Measurements from ENCODE around the gene MYBPH.

The MYBPH gene

GRCh38 chr1:203150511-203151297 lies 24.9 kb downstream of the MYBPH start:
- peaks cover 15% of the 10 kb centered on the region for H3K4me1 ChIP-seq (ENCODE audit: control insufficient read depth, insufficient read depth, low read length)

GRCh38 chr1:203149188-203149840 lies 26.3 kb downstream of the MYBPH start:
- no peak for DNase-seq (ENCODE audit: low read depth)
- H3K4me1 ChIP-seq (ENCODE audit: control insufficient read depth, insufficient read depth, low read length), result peaks cover 10% of the 10 kb centered on the region

More at GRCh38 chr1:203150511-203151297, 24.9 kb downstream of the MYBPH start:
- Histone ChIP-seq H3K9ac (ENCODE audit: low read length) (no peak overlapping the region), H3K36me3 (ENCODE audit: control insufficient read depth, insufficient read depth, low read length, severe bottlenecking) (no peaks in the 10 kb centered on the region), H3K9me3 (ENCODE audit: control insufficient read depth, low read length) (no peaks in the 10 kb centered on the region), H3K4me3 (ENCODE audit: low read length) (no peak overlapping the region), H3K27me3 (replicated peaks; ENCODE audit: control insufficient read depth, insufficient read depth, low read length) (no peaks in the 10 kb centered on the region)
- DNase-seq (ENCODE audit: low read depth), result no peak

GRCh38 chr1:203148579-203148978 lies 27.0 kb downstream of the MYBPH start:
- no peak overlapping the region for H3K9ac ChIP-seq (ENCODE audit: low read length)
- no peaks in the 10 kb centered on the region for H3K36me3 ChIP-seq (ENCODE audit: control insufficient read depth, insufficient read depth, low read length, severe bottlenecking)
- H3K27me3 ChIP-seq (replicated peaks; ENCODE audit: control insufficient read depth, insufficient read depth, low read length), result no peaks in the 10 kb centered on the region
- no peak overlapping the region for H3K4me3 ChIP-seq (ENCODE audit: low read length)
- no peak for DNase-seq (ENCODE audit: low read depth)
- H3K9me3 ChIP-seq (ENCODE audit: control insufficient read depth, low read length), result no peaks in the 10 kb centered on the region
- peaks cover 3% of the 10 kb centered on the region for H3K4me1 ChIP-seq (ENCODE audit: control insufficient read depth, insufficient read depth, low read length)

More at GRCh38 chr1:203149188-203149840, 26.3 kb downstream of the MYBPH start:
- no peaks in the 10 kb centered on the region for H3K27me3 ChIP-seq (replicated peaks; ENCODE audit: control insufficient read depth, insufficient read depth, low read length)
- no peak overlapping the region for H3K9ac ChIP-seq (ENCODE audit: low read length)
- no peak overlapping the region for H3K4me3 ChIP-seq (ENCODE audit: low read length)
- no peaks in the 10 kb centered on the region for H3K36me3 ChIP-seq (ENCODE audit: control insufficient read depth, insufficient read depth, low read length, severe bottlenecking)
- no peaks in the 10 kb centered on the region for H3K9me3 ChIP-seq (ENCODE audit: control insufficient read depth, low read length)

- Histone ChIP-seq H3K9me3 (ENCODE audit: control insufficient read depth, low read length) (no peaks in the 10 kb centered on the region), H3K4me3 (ENCODE audit: low read length) (no peak overlapping the region), H3K27me3 (replicated peaks; ENCODE audit: control insufficient read depth, insufficient read depth, low read length) (no peaks in the 10 kb centered on the region), H3K4me1 (ENCODE audit: control insufficient read depth, insufficient read depth, low read length) (no peaks in the 10 kb centered on the region), H3K36me3 (ENCODE audit: control insufficient read depth, insufficient read depth, low read length, severe bottlenecking) (no peaks in the 10 kb centered on the region), H3K9ac (ENCODE audit: low read length) (no peak overlapping the region)
- DNase-seq (ENCODE audit: low read depth), result no peak
Measured at GRCh38 chr1:203148127-203148526, 27.5 kb downstream of the MYBPH start.

GRCh38 chr1:203147376-203147775 lies 28.2 kb downstream of the MYBPH start:
- Histone ChIP-seq H3K36me3 (ENCODE audit: control insufficient read depth, insufficient read depth, low read length, severe bottlenecking) (no peaks in the 10 kb centered on the region), H3K9me3 (ENCODE audit: control insufficient read depth, low read length) (no peaks in the 10 kb centered on the region), H3K4me3 (ENCODE audit: low read length) (no peak overlapping the region), H3K4me1 (ENCODE audit: control insufficient read depth, insufficient read depth, low read length) (no peaks in the 10 kb centered on the region), H3K9ac (ENCODE audit: low read length) (no peak overlapping the region), H3K27me3 (replicated peaks; ENCODE audit: control insufficient read depth, insufficient read depth, low read length) (no peaks in the 10 kb centered on the region)
- DNase-seq (ENCODE audit: low read depth), result no peak

- Histone ChIP-seq H3K4me3 (ENCODE audit: low read length) (no peak overlapping the region), H3K9ac (ENCODE audit: low read length) (no peak overlapping the region), H3K36me3 (ENCODE audit: control insufficient read depth, insufficient read depth, low read length, severe bottlenecking) (no peaks in the 10 kb centered on the region), H3K27me3 (replicated peaks; ENCODE audit: control insufficient read depth, insufficient read depth, low read length) (no peaks in the 10 kb centered on the region), H3K4me1 (ENCODE audit: control insufficient read depth, insufficient read depth, low read length) (no peaks in the 10 kb centered on the region), H3K9me3 (ENCODE audit: control insufficient read depth, low read length) (no peaks in the 10 kb centered on the region)
- DNase-seq (ENCODE audit: low read depth), result no peak
Measured at GRCh38 chr1:203146537-203146936, 29.1 kb downstream of the MYBPH start.

- Histone ChIP-seq H3K4me3 (ENCODE audit: low read length) (no peak overlapping the region), H3K36me3 (ENCODE audit: control insufficient read depth, insufficient read depth, low read length, severe bottlenecking) (no peaks in the 10 kb centered on the region), H3K9me3 (ENCODE audit: control insufficient read depth, low read length) (no peaks in the 10 kb centered on the region), H3K27me3 (replicated peaks; ENCODE audit: control insufficient read depth, insufficient read depth, low read length) (no peaks in the 10 kb centered on the region), H3K9ac (ENCODE audit: low read length) (no peak overlapping the region), H3K4me1 (ENCODE audit: control insufficient read depth, insufficient read depth, low read length) (no peaks in the 10 kb centered on the region)
- DNase-seq (ENCODE audit: low read depth), result no peak
Measured at GRCh38 chr1:203146042-203146369, 29.6 kb downstream of the MYBPH start.

GRCh38 chr1:203145321-203146041 lies 30.1 kb downstream of the MYBPH start:
- Histone ChIP-seq H3K9me3 (ENCODE audit: control insufficient read depth, low read length) (no peaks in the 10 kb centered on the region), H3K9ac (ENCODE audit: low read length) (no peak overlapping the region), H3K4me3 (ENCODE audit: low read length) (no peak overlapping the region), H3K27me3 (replicated peaks; ENCODE audit: control insufficient read depth, insufficient read depth, low read length) (no peaks in the 10 kb centered on the region), H3K4me1 (ENCODE audit: control insufficient read depth, insufficient read depth, low read length) (no peaks in the 10 kb centered on the region), H3K36me3 (ENCODE audit: control insufficient read depth, insufficient read depth, low read length, severe bottlenecking) (no peaks in the 10 kb centered on the region)
- DNase-seq (ENCODE audit: low read depth), result no peak

GRCh38 chr1:203144661-203145060 lies 31.0 kb downstream of the MYBPH start:
- Histone ChIP-seq H3K27me3 (replicated peaks; ENCODE audit: control insufficient read depth, insufficient read depth, low read length) (no peaks in the 10 kb centered on the region), H3K36me3 (ENCODE audit: control insufficient read depth, insufficient read depth, low read length, severe bottlenecking) (no peaks in the 10 kb centered on the region), H3K9ac (ENCODE audit: low read length) (no peak overlapping the region), H3K4me3 (ENCODE audit: low read length) (no peak overlapping the region), H3K9me3 (ENCODE audit: control insufficient read depth, low read length) (no peaks in the 10 kb centered on the region), H3K4me1 (ENCODE audit: control insufficient read depth, insufficient read depth, low read length) (no peaks in the 10 kb centered on the region)
- peak; percentile 13 for DNase-seq (ENCODE audit: low read depth)

GRCh38 chr1:203143641-203144040 lies 32.0 kb downstream of the MYBPH start:
- Histone ChIP-seq H3K4me1 (ENCODE audit: control insufficient read depth, insufficient read depth, low read length) (no peaks in the 10 kb centered on the region), H3K36me3 (ENCODE audit: control insufficient read depth, insufficient read depth, low read length, severe bottlenecking) (no peaks in the 10 kb centered on the region)
- DNase-seq (ENCODE audit: low read depth), result no peak

GRCh38 chr1:203142684-203143408 lies 32.8 kb downstream of the MYBPH start:
- Histone ChIP-seq H3K4me1 (ENCODE audit: control insufficient read depth, insufficient read depth, low read length) (no peaks in the 10 kb centered on the region), H3K9me3 (ENCODE audit: control insufficient read depth, low read length) (no peaks in the 10 kb centered on the region), H3K4me3 (ENCODE audit: low read length) (no peak overlapping the region), H3K27me3 (replicated peaks; ENCODE audit: control insufficient read depth, insufficient read depth, low read length) (no peaks in the 10 kb centered on the region), H3K36me3 (ENCODE audit: control insufficient read depth, insufficient read depth, low read length, severe bottlenecking) (no peaks in the 10 kb centered on the region), H3K9ac (ENCODE audit: low read length) (no peak overlapping the region)
- no peak for DNase-seq (ENCODE audit: low read depth)

More at GRCh38 chr1:203143641-203144040, 32.0 kb downstream of the MYBPH start:
- H3K9me3 ChIP-seq (ENCODE audit: control insufficient read depth, low read length), result no peaks in the 10 kb centered on the region
- no peak overlapping the region for H3K9ac ChIP-seq (ENCODE audit: low read length)
- H3K4me3 ChIP-seq (ENCODE audit: low read length), result no peak overlapping the region
- no peaks in the 10 kb centered on the region for H3K27me3 ChIP-seq (replicated peaks; ENCODE audit: control insufficient read depth, insufficient read depth, low read length)
